ENCODE measurements around the gene GINS1.

- TF ChIP-seq EZH2phosphoT487 (IDR thresholded peaks at IDR 0.05; ENCODE audit: borderline replicate concordance, low read depth, low read length) (no peak), CTCF (conservative IDR thresholded peaks at IDR 0.05; ENCODE audit: low read length) (no peak)
These were observed 29.1 kb upstream of the GINS1 start for GRCh38 chr20:25378189-25378883.

Measured in OCI-LY7 (cell line).